ENCODE results near the gene RBBP8.
"Not testable (repeated sequence)": the region's sequence is repeated elsewhere in the genome, so short reads cannot be mapped to it uniquely, and the experiment has no call there.

RBBP8 gene

DNA sequence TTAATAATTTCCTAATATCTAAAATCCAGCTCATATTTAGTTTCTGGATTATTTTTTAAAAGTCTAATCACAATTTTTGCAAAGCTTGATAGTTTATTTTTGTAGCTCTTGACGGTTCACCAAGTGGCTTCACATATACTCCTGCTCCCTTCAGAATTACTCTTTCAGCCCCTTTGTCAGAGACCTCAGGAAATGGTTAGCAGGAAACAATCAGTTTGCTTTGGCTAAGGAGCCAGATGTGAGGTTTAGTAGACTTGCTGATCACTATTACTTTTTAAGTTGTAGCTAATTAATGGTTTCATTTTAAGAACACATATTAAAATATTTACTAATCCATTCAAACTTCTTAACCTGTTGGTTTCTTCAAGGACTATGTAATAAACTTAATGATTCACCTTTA is 2.3 kb downstream of the RBBP8 start:
- H3K9me3 ChIP-seq (ENCODE audit: control insufficient read depth in 2 of 2, low read length in 2 of 2): no peaks in the 10 kb centered on the region
- no peak overlapping the region for H3K9ac ChIP-seq (ENCODE audit: low read depth in 1 of 2, low read length in 2 of 2)
- peaks cover 0 to 4% of the 10 kb centered on the region in 2 donors for H3K36me3 ChIP-seq (ENCODE audit: control insufficient read depth in 2 of 2, insufficient read depth in 2 of 2, low read length in 2 of 2)
- H3K4me3 ChIP-seq (ENCODE audit: low read length in 2 of 2): no peak overlapping the region
- peaks cover 0 to 4% of the 10 kb centered on the region in 2 donors for H3K4me1 ChIP-seq (ENCODE audit: control insufficient read depth in 2 of 2, insufficient read depth in 2 of 2, low read length in 2 of 2)
- no peaks in the 10 kb centered on the region for H3K27me3 ChIP-seq (ENCODE audit: control insufficient read depth in 2 of 2, insufficient read depth in 2 of 2, low read length in 2 of 2)
- no peak overlapping the region for H3K27ac ChIP-seq (ENCODE audit: low read depth in 2 of 2, low read length in 2 of 2)

DNA sequence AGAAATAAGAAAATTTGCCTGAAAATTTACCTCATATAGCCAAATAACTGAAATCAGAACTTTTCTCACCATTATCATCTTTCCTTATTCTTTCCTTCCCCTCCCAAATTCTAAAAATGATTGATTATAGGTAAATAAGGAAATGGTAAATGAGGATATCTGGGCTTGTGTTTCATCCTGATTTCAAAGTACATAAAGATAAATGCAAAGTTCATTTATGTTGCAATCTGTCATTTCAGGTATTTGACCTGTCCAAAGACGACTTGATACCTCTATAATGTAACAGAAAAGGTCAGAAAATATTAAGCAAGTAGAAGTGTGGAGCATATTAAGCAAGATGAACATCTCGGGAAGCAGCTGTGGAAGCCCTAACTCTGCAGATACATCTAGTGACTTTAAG is 3.4 kb downstream of the RBBP8 start:
- Histone ChIP-seq H3K27ac (ENCODE audit: low read depth in 2 of 2, low read length in 2 of 2) (no peak overlapping the region), H3K27me3 (ENCODE audit: control insufficient read depth in 2 of 2, insufficient read depth in 2 of 2, low read length in 2 of 2) (no peaks in the 10 kb centered on the region), H3K36me3 (ENCODE audit: control insufficient read depth in 2 of 2, insufficient read depth in 2 of 2, low read length in 2 of 2) (peaks cover 0 to 4% of the 10 kb centered on the region in 2 donors), H3K9me3 (ENCODE audit: control insufficient read depth in 2 of 2, low read length in 2 of 2) (no peaks in the 10 kb centered on the region), H3K9ac (ENCODE audit: low read depth in 1 of 2, low read length in 2 of 2) (no peak overlapping the region), H3K4me1 (ENCODE audit: control insufficient read depth in 2 of 2, insufficient read depth in 2 of 2, low read length in 2 of 2) (peaks cover 0 to 4% of the 10 kb centered on the region in 2 donors), H3K4me3 (ENCODE audit: low read length in 2 of 2) (no peak overlapping the region)

DNA sequence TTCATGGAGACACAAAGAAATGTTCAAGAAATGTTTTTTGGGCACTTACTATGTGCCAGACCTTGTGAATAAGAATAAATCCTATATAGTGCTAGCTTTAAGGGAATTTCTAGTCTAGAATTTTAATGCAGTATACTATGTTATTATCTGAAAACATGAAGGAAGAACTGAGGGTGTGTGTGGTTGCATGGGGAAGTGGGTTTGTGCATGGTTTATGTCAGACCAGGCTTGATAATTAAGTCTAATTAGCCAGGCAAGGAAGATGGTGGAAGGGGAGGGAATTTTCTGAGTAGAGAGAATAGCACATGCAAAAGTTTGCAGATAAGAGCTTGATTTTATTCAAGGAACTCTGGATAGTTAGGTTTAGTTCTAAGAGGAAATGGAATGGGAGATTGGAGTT is 6.5 kb downstream of the RBBP8 start:
- Histone ChIP-seq H3K4me1 (ENCODE audit: control insufficient read depth in 2 of 2, insufficient read depth in 2 of 2, low read length in 2 of 2) (no peaks in the 10 kb centered on the region), H3K4me3 (ENCODE audit: low read length in 2 of 2) (no peak overlapping the region), H3K9ac (ENCODE audit: low read depth in 1 of 2, low read length in 2 of 2) (no peak overlapping the region), H3K36me3 (ENCODE audit: control insufficient read depth in 2 of 2, insufficient read depth in 2 of 2, low read length in 2 of 2) (peaks cover 0 to 4% of the 10 kb centered on the region in 2 donors), H3K27me3 (ENCODE audit: control insufficient read depth in 2 of 2, insufficient read depth in 2 of 2, low read length in 2 of 2) (no peaks in the 10 kb centered on the region), H3K27ac (ENCODE audit: low read depth in 2 of 2, low read length in 2 of 2) (no peak overlapping the region), H3K9me3 (ENCODE audit: control insufficient read depth in 2 of 2, low read length in 2 of 2) (no peaks in the 10 kb centered on the region)

DNA sequence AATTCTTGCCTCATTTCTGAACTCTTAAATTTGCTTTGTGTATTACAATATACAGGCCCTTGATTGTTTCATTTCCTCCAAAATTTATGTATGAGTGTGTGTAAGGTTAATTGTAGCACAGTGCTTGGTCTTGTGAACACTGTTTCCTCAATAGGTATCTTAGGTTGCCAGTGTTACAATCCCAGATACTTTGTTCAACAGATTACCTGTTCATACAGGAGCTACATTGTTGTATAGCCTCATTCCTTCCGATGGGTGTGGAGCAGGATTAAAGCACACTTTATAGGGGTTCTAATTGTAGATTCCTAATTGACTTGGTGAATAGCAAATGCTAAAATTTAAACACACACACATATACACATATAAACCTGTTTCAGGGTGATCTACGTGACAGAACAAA is 10.7 kb downstream of the RBBP8 start:
- Histone ChIP-seq H3K36me3 (ENCODE audit: control insufficient read depth in 2 of 2, insufficient read depth in 2 of 2, low read length in 2 of 2) (peaks cover 0 to 2% of the 10 kb centered on the region in 2 donors), H3K9ac (ENCODE audit: low read depth in 1 of 2, low read length in 2 of 2) (no peak overlapping the region), H3K27ac (ENCODE audit: low read depth in 2 of 2, low read length in 2 of 2) (no peak overlapping the region), H3K9me3 (ENCODE audit: control insufficient read depth in 2 of 2, low read length in 2 of 2) (no peaks in the 10 kb centered on the region), H3K4me3 (ENCODE audit: low read length in 2 of 2) (no peak overlapping the region), H3K27me3 (ENCODE audit: control insufficient read depth in 2 of 2, insufficient read depth in 2 of 2, low read length in 2 of 2) (no peaks in the 10 kb centered on the region), H3K4me1 (ENCODE audit: control insufficient read depth in 2 of 2, insufficient read depth in 2 of 2, low read length in 2 of 2) (no peaks in the 10 kb centered on the region)

DNA sequence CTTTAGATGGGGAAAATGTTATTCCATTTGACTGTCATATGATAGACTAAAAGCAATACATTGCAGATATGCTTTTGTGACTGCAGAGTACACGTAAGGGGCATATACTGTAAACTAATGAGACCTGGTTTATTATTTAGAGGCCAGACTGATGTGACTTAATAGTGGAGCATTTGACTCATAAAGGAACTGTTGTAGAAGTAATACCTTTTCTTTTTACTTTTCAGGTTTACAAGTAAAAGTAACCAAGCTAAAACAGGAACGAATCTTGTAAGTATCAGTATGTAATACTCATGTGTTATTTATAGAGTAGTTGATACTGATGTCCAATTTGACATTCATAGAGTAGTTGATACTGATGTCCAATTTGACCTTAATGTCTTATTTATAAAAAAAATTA is 13.1 kb downstream of the RBBP8 start:
- Histone ChIP-seq H3K36me3 (ENCODE audit: control insufficient read depth in 2 of 2, insufficient read depth in 2 of 2, low read length in 2 of 2) (peaks cover 5 to 11% of the 10 kb centered on the region in 2 donors), H3K4me1 (ENCODE audit: control insufficient read depth in 2 of 2, insufficient read depth in 2 of 2, low read length in 2 of 2) (no peaks in the 10 kb centered on the region), H3K4me3 (ENCODE audit: low read length in 2 of 2) (no peak overlapping the region), H3K9ac (ENCODE audit: low read depth in 1 of 2, low read length in 2 of 2) (no peak overlapping the region), H3K27ac (ENCODE audit: low read depth in 2 of 2, low read length in 2 of 2) (no peak overlapping the region), H3K27me3 (ENCODE audit: control insufficient read depth in 2 of 2, insufficient read depth in 2 of 2, low read length in 2 of 2) (no peaks in the 10 kb centered on the region), H3K9me3 (ENCODE audit: control insufficient read depth in 2 of 2, low read length in 2 of 2) (no peaks in the 10 kb centered on the region)

DNA sequence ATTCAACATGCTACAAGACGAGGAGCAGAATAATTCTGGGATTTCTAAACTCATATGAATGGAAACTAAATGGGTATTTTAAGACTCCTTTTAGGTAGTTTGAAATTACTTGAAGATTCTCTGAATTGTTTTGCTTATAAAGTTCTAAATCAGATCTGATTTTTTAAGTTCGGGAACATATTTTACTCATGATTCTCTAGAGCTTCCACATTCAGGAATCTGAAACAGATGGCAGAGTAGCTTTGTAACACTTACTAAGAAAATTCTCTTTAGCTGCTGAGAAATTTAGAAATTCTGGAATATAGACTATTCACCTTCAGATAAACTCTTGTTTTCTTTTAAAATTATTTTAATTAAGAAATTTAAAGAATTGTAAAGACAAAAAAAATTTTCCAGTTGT is 13.7 kb downstream of the RBBP8 start:
- no peak overlapping the region for H3K4me3 ChIP-seq (ENCODE audit: low read length in 2 of 2)
- H3K27me3 ChIP-seq (ENCODE audit: control insufficient read depth in 2 of 2, insufficient read depth in 2 of 2, low read length in 2 of 2): no peaks in the 10 kb centered on the region
- no peak overlapping the region for H3K9ac ChIP-seq (ENCODE audit: low read depth in 1 of 2, low read length in 2 of 2)
- H3K36me3 ChIP-seq (ENCODE audit: control insufficient read depth in 2 of 2, insufficient read depth in 2 of 2, low read length in 2 of 2): peaks cover 5 to 11% of the 10 kb centered on the region in 2 donors
- H3K4me1 ChIP-seq (ENCODE audit: control insufficient read depth in 2 of 2, insufficient read depth in 2 of 2, low read length in 2 of 2): no peaks in the 10 kb centered on the region
- no peak overlapping the region for H3K27ac ChIP-seq (ENCODE audit: low read depth in 2 of 2, low read length in 2 of 2)
- H3K9me3 ChIP-seq (ENCODE audit: control insufficient read depth in 2 of 2, low read length in 2 of 2): no peaks in the 10 kb centered on the region

DNA sequence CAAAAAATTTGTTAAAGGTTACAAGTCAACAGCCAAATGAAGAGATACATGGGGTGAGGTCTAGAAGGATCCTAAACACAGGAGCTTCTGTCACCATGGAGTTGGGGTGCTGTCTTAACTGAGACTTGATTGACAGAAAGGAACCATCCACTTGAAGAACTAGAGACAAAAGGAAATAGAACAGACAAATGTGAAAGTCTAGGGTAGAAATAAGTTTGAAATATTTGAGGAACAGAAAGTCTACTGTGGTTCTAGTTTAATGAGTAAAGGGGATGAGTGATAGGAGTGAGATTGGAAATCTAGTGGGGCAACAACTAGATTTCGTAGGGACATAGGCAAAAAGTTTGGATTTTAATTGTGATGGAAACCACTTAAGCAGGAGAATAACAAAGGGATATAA is 18.7 kb downstream of the RBBP8 start:
- Histone ChIP-seq H3K4me1 (ENCODE audit: control insufficient read depth in 2 of 2, insufficient read depth in 2 of 2, low read length in 2 of 2) (no peaks in the 10 kb centered on the region), H3K27me3 (ENCODE audit: control insufficient read depth in 2 of 2, insufficient read depth in 2 of 2, low read length in 2 of 2) (no peaks in the 10 kb centered on the region), H3K27ac (ENCODE audit: low read depth in 2 of 2, low read length in 2 of 2) (no peak overlapping the region), H3K4me3 (ENCODE audit: low read length in 2 of 2) (no peak overlapping the region), H3K9me3 (ENCODE audit: control insufficient read depth in 2 of 2, low read length in 2 of 2) (no peaks in the 10 kb centered on the region), H3K36me3 (ENCODE audit: control insufficient read depth in 2 of 2, insufficient read depth in 2 of 2, low read length in 2 of 2) (peaks cover 5 to 11% of the 10 kb centered on the region in 2 donors), H3K9ac (ENCODE audit: low read depth in 1 of 2, low read length in 2 of 2) (no peak overlapping the region)

DNA sequence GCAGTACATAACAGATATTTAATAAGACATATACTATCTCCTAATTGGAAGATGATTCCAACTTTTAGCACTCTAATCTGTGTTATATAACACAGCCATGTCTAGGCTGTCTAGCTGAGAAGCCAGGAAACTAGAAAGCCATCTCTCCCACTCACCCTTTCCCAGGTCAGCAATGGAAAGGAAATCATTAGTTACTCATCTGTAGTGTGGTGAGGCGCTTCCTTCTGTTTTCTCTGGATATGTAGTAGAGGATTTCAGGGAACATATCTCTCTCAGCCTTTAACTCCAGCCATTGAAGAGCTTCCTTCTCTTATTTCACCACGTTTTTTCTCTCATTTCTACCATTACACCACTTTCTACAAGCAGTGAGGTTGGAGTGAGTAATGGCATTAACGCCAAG is 19.4 kb downstream of the RBBP8 start:
- Histone ChIP-seq H3K36me3 (ENCODE audit: control insufficient read depth in 2 of 2, insufficient read depth in 2 of 2, low read length in 2 of 2) (peaks cover 5 to 11% of the 10 kb centered on the region in 2 donors), H3K4me3 (ENCODE audit: low read length in 2 of 2) (no peak overlapping the region), H3K4me1 (ENCODE audit: control insufficient read depth in 2 of 2, insufficient read depth in 2 of 2, low read length in 2 of 2) (no peaks in the 10 kb centered on the region), H3K9me3 (ENCODE audit: control insufficient read depth in 2 of 2, low read length in 2 of 2) (no peaks in the 10 kb centered on the region), H3K27ac (ENCODE audit: low read depth in 2 of 2, low read length in 2 of 2) (no peak overlapping the region), H3K27me3 (ENCODE audit: control insufficient read depth in 2 of 2, insufficient read depth in 2 of 2, low read length in 2 of 2) (no peaks in the 10 kb centered on the region), H3K9ac (ENCODE audit: low read depth in 1 of 2, low read length in 2 of 2) (no peak overlapping the region)

DNA sequence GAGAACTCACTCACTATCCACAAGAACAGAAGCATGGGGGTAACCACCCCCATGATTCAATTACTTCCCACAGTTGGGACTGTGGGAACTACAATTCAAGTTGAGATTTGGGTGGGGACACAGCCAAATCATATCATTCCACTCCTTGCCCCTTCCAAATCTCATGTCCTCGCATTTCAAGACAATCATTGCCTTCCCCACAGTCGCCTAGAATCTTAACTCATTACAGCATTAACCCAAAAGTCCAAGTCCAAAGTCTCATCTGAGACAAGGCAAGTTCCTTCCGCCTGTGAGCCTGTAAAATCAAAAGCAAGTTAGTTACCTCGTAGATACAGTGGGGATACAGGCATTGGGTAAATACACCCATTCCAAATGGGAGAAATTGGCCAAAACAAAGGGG is 20.9 kb downstream of the RBBP8 start:
- not testable (repeated sequence) for H3K27ac ChIP-seq (ENCODE audit: low read depth in 2 of 2, low read length in 2 of 2); H3K27me3 ChIP-seq (ENCODE audit: control insufficient read depth in 2 of 2, insufficient read depth in 2 of 2, low read length in 2 of 2); H3K4me1 ChIP-seq (ENCODE audit: control insufficient read depth in 2 of 2, insufficient read depth in 2 of 2, low read length in 2 of 2); H3K4me3 ChIP-seq (ENCODE audit: low read length in 2 of 2); H3K9ac ChIP-seq (ENCODE audit: low read depth in 1 of 2, low read length in 2 of 2); H3K9me3 ChIP-seq (ENCODE audit: control insufficient read depth in 2 of 2, low read length in 2 of 2)
- peaks cover 5 to 11% of the 10 kb centered on the region in 2 donors for H3K36me3 ChIP-seq (ENCODE audit: control insufficient read depth in 2 of 2, insufficient read depth in 2 of 2, low read length in 2 of 2)

DNA sequence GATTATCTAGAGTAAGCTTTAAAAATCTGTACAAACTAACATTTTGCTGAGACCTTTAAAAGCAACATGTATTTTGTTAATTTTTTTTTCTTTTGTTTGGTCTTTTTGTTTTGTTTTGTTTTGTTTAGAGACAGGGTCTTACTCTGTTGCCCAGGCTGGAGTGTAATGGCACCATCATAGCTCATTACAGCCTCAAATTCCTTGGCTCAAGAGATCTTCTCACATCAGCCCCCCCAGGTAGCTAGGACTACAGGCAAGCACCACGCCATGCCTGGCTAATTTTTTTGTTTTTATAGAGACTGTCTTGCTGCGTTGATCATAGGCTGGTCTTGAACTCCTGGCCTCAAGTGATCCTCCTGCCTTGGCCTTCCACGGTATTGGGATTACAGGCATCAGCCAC is 23.1 kb downstream of the RBBP8 start:
- H3K27me3 ChIP-seq (ENCODE audit: control insufficient read depth in 2 of 2, insufficient read depth in 2 of 2, low read length in 2 of 2): no peaks in the 10 kb centered on the region
- no peak overlapping the region for H3K4me3 ChIP-seq (ENCODE audit: low read length in 2 of 2)
- H3K9ac ChIP-seq (ENCODE audit: low read depth in 1 of 2, low read length in 2 of 2): no peak overlapping the region
- no peak overlapping the region for H3K27ac ChIP-seq (ENCODE audit: low read depth in 2 of 2, low read length in 2 of 2)
- H3K9me3 ChIP-seq (ENCODE audit: control insufficient read depth in 2 of 2, low read length in 2 of 2): no peaks in the 10 kb centered on the region
- no peaks in the 10 kb centered on the region for H3K36me3 ChIP-seq (ENCODE audit: control insufficient read depth in 2 of 2, insufficient read depth in 2 of 2, low read length in 2 of 2)
- H3K4me1 ChIP-seq (ENCODE audit: control insufficient read depth in 2 of 2, insufficient read depth in 2 of 2, low read length in 2 of 2): no peaks in the 10 kb centered on the region

DNA sequence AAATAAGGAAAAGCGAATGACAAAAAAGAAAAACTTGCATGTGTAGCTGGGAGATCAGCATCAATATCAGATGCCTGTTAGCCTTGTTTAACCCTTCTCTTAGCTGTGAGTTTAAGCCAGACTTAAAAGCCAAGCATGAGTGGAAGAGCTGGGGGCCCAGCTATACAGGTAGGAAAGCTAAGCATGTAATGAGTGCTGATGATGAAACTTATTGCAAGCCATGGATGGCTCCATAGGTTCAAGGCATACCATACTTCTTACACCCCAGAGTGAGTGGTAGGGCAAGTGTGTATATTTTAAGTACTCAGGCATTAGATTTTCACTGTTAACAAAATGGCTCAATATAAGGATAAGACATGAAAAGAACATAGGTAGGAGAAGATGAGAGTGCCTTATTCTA is 28.0 kb downstream of the RBBP8 start:
- Histone ChIP-seq H3K36me3 (ENCODE audit: control insufficient read depth in 2 of 2, insufficient read depth in 2 of 2, low read length in 2 of 2) (no peaks in the 10 kb centered on the region), H3K27ac (ENCODE audit: low read depth in 2 of 2, low read length in 2 of 2) (no peak overlapping the region), H3K4me3 (ENCODE audit: low read length in 2 of 2) (no peak overlapping the region), H3K4me1 (ENCODE audit: control insufficient read depth in 2 of 2, insufficient read depth in 2 of 2, low read length in 2 of 2) (no peaks in the 10 kb centered on the region), H3K27me3 (ENCODE audit: control insufficient read depth in 2 of 2, insufficient read depth in 2 of 2, low read length in 2 of 2) (no peaks in the 10 kb centered on the region), H3K9ac (ENCODE audit: low read depth in 1 of 2, low read length in 2 of 2) (no peak overlapping the region), H3K9me3 (ENCODE audit: control insufficient read depth in 2 of 2, low read length in 2 of 2) (no peaks in the 10 kb centered on the region)

Data from mucosa of rectum (tissue), 2 donors.